MG63 (cell line): ENCODE data around the gene SRCIN1. TPM values are rescaled to one million over a fixed set of nuclear protein-coding genes. Genes with fewer than 3 reads are reported as not detected.

ENCODE experiments used
- DNase-seq: peaks from one replicate; pipeline ENCODE4 v3.0.0-alpha.2; 2020
- H3K27me3 ChIP-seq: fragments of 250-450 bp; sonication (Bioruptor Pico); 2 replicates; pipeline ENCODE4 v1.5.1; 2020; ENCODE audit warnings: mild to moderate bottlenecking, moderate library complexity
- H3K36me3 ChIP-seq: fragments of 250-450 bp; sonication (Bioruptor Pico); 2 replicates; pipeline ENCODE4 v1.5.1; 2020; ENCODE audit warnings: mild to moderate bottlenecking, moderate library complexity
- H3K4me3 ChIP-seq: fragments of 250-450 bp; sonication (Bioruptor Pico); 2 replicates; pipeline ENCODE4 v1.5.1; 2020; ENCODE audit warnings: mild to moderate bottlenecking, moderate library complexity
- H3K9me3 ChIP-seq: fragments of 250-450 bp; sonication (Bioruptor Pico); 2 replicates; pipeline ENCODE4 v1.5.1; 2020; ENCODE audit warnings: mild to moderate bottlenecking, moderate library complexity
- total RNA-seq: library from RNA; depleted of rRNA; stranded (reverse); fragments of >200 nt; shearing (Covaris generic); gene quantifications from 2 replicates; pipeline ENCODE4 v1.2.3, GENCODE V29; 2014; ENCODE audit warnings: low replicate concordance

SRCIN1 gene
- total RNA-seq, 1 experiment from 2014 or later = 0.07 TPM

DNA sequence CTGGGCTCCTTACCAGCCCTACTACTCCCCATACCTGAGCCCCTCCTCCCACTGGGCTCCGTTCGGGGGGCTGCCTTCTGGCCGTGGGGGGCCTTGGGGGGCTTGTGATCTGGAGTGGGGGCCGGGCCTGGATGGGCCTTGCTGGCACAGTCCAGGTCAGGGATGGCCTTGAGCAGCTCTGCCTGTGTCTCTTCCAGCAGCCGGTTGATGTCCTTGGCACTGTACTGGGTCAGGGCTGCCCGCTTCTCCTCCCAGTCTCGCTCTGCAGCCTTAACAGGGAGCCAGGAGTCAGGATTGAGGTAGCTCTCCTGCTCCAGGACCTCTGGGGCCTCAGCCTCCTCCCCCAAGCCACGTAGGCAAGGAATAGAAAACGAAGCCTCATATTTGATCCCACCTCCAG lies 54.6 kb downstream of the SRCIN1 start:
- Histone ChIP-seq H3K27me3 (no peaks in the 10 kb centered on the region), H3K36me3 (no peaks in the 10 kb centered on the region), H3K4me3 (no peak overlapping the region), H3K9me3 (no peaks in the 10 kb centered on the region)
- no peak for DNase-seq

DNA sequence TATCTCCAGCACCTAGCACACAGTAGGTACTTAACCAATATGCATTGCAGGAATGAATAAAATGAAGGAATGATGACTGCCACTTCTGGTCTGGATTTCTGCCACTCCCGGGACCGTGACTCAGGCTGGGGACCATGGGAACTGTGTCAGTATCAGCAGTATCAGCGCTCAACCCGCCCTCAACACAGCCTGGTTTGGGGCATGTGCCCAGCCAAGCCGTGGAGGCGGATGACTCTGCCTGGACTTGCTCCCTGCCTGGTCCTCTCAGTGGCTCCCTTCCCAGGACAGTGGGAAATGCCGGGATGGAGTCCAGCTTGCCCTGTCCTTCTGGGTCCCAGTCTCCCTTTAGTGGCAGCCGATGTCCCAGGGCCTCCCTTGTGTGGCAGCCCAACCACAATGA lies 55.1 kb downstream of the SRCIN1 start:
- no peak overlapping the region for H3K4me3 ChIP-seq
- no peaks in the 10 kb centered on the region for H3K27me3 ChIP-seq
- no peaks in the 10 kb centered on the region for H3K36me3 ChIP-seq
- no peaks in the 10 kb centered on the region for H3K9me3 ChIP-seq
- DNase-seq = peak; percentile 93

DNA sequence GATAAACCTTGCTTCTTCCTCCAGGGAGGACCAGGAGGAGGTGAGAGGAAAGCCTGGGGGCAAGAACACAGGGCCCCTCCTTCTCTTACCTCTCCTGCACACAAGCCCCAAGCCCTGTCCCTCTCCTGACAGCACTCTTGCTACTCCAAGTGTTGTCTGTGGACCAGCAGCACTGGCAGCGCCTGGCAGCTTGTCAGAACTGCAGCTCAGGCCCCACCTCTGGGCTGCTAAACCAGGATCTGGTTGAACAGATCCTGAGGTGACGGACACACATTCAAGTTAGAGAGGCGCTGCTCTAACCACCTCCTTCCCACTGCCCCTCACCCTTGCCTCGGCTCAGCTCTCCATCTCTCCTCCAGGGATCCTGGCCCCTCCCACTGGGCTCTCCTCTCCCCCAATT lies 56.5 kb downstream of the SRCIN1 start:
- Histone ChIP-seq H3K36me3 (no peaks in the 10 kb centered on the region), H3K27me3 (no peaks in the 10 kb centered on the region), H3K9me3 (no peaks in the 10 kb centered on the region), H3K4me3 (no peak overlapping the region)
- DNase-seq = no peak

DNA sequence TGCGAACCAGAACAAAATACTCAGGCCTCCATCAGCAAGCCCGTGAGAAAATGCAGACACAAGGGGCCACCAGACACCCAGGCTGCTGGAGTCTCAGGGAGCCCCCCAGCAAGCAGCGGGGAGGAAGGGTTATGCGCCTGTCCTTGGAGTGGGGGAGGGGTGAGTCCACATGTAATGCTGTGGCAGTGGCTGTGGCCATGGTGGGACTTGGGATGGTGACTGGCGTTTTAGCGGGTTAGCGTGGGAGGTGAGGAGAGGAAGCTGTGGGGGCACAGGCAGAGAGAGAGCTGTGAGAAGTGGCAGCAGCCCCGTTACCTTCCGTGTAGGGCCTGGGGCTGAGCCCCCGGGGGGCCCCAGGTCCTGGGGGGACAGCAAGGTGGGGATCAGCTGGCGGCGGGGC lies 58.3 kb downstream of the SRCIN1 start:
- no peaks in the 10 kb centered on the region for H3K9me3 ChIP-seq
- no peaks in the 10 kb centered on the region for H3K36me3 ChIP-seq
- H3K4me3 ChIP-seq = no peak overlapping the region
- no peak for DNase-seq
- no peaks in the 10 kb centered on the region for H3K27me3 ChIP-seq

DNA sequence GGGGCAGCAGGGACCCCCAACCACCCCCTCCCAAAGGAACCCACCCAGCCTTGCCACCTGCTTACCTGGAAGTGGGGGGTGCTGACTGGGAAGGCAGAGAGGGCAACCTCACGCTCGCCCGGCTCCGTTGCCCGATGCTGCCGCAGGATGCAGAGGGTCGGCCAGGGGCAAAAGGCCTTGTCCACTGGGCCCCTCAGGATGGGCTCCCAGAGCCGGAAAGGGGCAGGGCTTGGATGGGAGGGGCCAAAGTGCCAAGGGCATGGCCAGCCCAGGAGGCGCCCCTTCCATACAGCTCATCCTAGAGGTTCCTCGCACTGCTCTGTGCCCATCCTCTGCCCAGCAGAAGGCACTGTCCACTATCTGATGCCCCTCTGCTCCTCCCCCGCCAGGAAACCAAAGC lies 59.4 kb downstream of the SRCIN1 start:
- Histone ChIP-seq H3K9me3 (no peaks in the 10 kb centered on the region), H3K4me3 (no peak overlapping the region), H3K36me3 (no peaks in the 10 kb centered on the region), H3K27me3 (no peaks in the 10 kb centered on the region)
- no peak for DNase-seq

DNA sequence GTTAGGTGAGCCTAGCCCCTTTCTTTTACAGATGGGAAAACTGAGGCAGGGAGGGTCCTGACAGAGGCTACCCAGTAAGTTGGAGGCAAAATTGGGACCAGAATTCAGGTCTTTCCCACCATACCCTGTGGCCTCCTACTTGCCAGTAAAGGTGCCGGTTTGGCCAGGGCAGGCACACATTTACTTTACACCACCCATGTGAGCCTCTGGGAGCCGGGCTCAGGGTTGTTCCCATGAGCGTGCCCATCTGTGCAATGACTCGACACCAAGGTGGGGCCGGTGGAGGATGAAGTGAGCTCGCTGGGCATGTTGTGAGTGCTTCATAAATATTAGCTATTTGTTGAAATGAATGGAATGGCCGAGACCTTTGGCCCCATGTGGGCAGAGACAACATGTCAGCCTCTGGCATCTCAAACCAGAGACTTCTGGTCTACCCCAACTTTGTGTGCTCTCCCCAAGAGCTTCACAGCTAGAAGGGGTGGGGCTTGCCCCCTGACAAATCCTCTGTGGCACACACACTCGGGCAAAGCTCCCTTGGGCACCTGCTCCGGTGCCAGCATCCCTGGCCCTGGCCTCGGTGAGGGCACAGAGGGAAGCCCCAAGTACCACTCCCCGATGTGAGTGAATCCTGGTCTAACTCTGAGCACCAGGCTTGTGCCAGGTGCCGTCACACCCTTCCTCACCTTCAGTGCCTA lies 60.1 kb downstream of the SRCIN1 start:
- DNase-seq = no peak
- no peak overlapping the region for H3K4me3 ChIP-seq
- H3K27me3 ChIP-seq = no peaks in the 10 kb centered on the region
- no peaks in the 10 kb centered on the region for H3K36me3 ChIP-seq
- H3K9me3 ChIP-seq = no peaks in the 10 kb centered on the region

DNA sequence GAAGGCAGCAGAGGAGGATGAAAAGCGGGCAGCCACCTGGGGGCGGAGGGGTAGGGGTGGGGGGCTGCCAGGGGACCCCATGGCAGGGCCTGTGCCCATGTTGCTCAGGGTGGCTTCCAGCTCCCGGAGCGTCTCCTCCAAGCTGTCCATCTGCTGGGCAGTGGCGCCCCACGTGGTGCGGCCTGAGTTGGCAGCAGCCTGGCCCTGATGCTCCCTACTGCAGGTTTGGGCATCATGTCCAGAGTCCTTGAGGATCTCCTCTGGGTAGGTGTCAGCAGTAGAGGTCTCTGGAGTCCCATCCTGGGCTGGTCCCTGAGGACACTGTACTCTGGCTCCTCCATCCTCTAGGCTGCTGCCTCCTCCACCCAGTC lies 60.9 kb downstream of the SRCIN1 start:
- H3K36me3 ChIP-seq = no peaks in the 10 kb centered on the region
- no peaks in the 10 kb centered on the region for H3K9me3 ChIP-seq
- H3K4me3 ChIP-seq = no peak overlapping the region
- no peaks in the 10 kb centered on the region for H3K27me3 ChIP-seq
- DNase-seq = no peak

DNA sequence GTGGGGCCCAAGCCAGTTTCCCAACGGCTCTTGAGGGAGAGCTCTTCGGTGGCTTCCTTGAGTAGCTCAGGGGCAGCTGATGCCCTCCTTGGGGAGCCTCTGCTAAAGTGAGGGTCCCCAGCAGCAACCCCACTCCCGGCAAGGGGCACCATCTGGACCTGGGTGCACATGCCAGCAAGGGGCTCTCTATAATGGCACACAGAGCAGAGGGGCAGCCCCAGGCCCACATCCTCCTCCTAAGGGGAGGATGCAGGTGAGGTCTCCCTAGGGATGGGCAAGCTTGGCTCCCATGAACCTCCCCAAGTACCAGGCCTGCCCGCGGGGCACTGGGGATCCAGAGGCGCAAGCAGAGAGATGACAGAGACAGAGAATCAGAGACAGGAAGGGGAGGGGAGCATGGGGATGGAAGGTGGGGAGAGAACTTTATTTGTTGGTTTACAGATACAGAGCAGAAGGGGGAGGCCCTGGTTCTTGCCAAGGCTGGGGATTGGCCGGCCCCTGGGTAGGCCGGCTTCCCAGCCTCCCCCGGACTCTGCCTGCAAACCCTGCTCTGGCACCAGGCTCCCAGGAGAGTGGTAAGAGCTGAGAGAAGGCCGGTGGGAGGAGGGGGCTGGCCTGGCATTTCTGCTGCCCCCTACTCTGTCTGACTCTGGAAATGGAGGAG lies 61.4 kb downstream of the SRCIN1 start:
- no peak for DNase-seq
- Histone ChIP-seq H3K9me3 (no peaks in the 10 kb centered on the region), H3K36me3 (no peaks in the 10 kb centered on the region), H3K27me3 (no peaks in the 10 kb centered on the region), H3K4me3 (no peak overlapping the region)

DNA sequence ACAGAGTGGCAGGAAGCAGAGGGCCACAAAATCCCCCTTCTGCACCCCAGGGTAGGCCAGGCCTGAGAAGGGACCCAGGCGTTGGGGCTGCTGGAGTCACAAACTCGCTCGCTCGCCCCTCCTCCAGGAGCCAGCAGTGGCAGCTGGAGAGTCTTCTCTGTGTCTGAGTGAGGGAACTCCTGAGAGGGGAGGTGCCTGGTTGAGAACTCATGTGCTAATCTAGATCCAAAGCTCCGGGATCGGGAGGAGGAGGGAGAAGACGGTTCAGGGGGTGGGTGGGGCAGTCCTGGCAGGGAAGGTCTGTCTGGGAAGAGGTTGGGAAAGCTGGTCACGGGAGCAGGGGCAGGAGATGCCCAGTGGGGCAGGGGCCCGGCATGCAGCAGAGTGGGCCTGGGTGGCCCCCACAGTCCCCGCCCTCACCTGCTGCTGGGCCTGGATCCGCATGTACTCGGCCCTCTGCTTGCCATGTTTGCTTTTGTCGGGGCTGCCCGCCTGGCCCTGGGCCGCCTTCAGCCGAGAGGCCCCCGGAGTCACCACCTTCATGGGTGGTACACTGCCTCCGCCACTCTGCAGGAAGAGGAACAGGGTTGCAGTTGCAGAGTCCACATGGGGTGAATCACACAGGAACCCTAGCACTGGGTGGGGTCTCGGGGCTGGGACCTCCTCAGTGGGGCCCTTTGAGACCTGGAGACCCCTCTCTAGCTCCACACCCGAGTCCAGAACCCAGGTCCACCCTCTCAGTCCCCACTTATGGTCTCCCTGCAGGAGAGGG lies 62.2 kb downstream of the SRCIN1 start:
- Histone ChIP-seq H3K9me3 (no peaks in the 10 kb centered on the region), H3K4me3 (no peak overlapping the region), H3K36me3 (no peaks in the 10 kb centered on the region), H3K27me3 (no peaks in the 10 kb centered on the region)
- no peak for DNase-seq

DNA sequence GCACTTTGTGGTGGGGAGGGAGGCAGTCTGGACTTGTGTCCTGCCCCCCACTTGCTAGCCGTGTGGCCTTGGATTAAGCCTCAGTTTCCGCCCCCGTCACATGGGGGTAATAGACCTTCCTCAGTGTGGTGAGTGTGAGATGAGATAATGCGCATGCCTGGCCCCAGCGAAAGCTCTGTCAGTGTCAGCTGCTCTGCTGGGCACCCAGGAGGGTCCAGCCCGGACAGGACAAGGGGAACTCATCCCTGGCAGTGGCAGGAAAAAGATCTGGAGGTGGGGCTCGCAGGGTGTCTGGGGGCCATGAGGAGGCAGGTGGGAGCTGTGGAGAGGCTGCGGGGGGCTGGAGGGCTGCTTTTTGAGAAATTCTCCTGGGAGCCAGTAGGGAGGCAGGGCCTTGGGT lies 63.5 kb downstream of the SRCIN1 start:
- H3K4me3 ChIP-seq = no peak overlapping the region
- no peaks in the 10 kb centered on the region for H3K9me3 ChIP-seq
- DNase-seq = no peak
- no peaks in the 10 kb centered on the region for H3K27me3 ChIP-seq
- no peaks in the 10 kb centered on the region for H3K36me3 ChIP-seq

DNA sequence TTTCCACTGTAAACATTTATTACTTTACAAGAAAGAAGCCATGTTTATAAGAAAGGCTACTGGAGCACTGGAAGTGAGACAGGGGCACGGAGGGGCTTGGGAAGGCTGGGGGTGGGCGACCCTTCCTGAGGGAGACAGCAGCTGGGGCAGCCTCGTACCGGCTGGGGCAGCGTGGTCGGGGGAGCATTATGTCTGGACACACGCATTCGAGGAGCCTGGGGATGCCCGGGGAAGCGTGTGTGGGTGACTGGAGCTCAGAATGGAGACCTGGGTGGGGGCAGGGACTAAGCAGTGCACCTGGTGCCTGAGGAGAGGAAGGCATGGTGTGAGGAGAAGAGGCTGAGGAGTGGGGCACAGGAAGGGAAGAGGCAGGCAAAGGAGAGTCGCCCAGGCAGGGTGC lies 64.5 kb downstream of the SRCIN1 start:
- no peak for DNase-seq
- Histone ChIP-seq H3K27me3 (no peaks in the 10 kb centered on the region), H3K4me3 (no peak overlapping the region), H3K9me3 (no peaks in the 10 kb centered on the region), H3K36me3 (no peaks in the 10 kb centered on the region)

DNA sequence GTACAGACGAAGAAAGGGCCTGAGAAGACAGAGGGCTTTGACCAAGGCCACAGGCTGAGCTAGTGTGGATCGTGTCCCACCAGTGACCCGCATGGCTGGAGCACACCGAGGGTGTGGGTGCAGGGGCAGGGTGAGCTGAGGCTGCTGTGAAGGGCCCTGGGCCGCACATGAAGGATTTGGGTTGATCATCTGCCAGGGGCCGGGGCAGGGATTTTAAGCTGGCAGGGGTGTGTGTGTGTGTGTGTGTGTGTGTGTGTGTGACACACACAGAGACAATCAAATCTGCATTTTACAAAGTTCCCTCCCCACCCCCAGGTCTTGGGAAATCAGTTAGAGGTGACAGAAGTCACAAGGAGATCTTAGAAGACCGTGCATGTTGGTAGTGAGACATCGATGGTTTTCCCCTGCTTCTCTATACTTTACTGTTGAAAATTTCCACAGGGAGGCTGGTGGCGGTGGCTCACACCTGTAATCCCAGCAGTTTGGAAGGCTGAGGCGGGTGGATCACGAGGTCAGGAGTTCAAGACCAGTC lies 65.2 kb downstream of the SRCIN1 start:
- Histone ChIP-seq H3K9me3 (no peaks in the 10 kb centered on the region), H3K36me3 (no peaks in the 10 kb centered on the region), H3K4me3 (no peak overlapping the region), H3K27me3 (no peaks in the 10 kb centered on the region)
- DNase-seq = no peak

DNA sequence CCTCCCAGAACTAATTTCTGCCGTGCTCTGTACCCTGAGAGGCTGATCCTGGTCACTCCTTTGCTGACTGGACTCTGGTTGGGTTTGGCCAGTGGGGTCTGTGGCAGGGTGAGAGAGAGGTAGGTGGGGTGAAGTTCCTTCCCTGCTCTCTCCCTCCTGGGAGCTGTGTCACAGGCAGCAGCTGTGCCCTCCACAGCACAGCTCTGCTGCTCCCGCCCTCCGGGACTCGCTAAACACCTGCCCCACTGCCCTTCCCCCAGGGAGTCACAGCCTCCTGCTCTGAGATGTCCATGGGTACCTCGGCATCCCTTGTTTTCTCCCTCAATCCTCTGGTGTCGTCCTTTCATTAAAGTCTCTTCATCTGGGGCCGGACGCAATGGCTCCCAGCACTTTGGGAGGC lies 66.4 kb downstream of the SRCIN1 start:
- Histone ChIP-seq H3K4me3 (no peak overlapping the region), H3K9me3 (no peaks in the 10 kb centered on the region), H3K36me3 (no peaks in the 10 kb centered on the region), H3K27me3 (no peaks in the 10 kb centered on the region)
- no peak for DNase-seq

DNA sequence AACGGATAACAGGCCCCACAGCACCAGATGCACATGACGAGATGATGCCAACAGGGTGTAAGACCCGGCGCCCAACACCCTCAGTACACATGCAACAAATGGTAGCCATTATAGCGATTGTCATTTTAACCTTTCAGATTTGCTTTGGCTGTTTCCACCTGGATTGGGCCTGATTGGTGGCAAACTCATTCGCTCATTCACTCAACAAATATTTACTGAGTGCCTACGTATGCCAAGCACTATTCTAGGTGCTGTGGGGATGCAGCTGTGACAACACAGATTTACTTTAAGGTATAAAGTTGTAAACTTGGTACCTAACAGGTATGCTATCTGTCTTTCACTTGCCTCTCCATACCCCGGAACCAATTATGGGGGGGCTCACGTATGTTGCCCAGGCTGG lies 66.8 kb downstream of the SRCIN1 start:
- Histone ChIP-seq H3K27me3 (no peaks in the 10 kb centered on the region), H3K9me3 (no peaks in the 10 kb centered on the region), H3K4me3 (no peak overlapping the region), H3K36me3 (no peaks in the 10 kb centered on the region)
- no peak for DNase-seq

DNA sequence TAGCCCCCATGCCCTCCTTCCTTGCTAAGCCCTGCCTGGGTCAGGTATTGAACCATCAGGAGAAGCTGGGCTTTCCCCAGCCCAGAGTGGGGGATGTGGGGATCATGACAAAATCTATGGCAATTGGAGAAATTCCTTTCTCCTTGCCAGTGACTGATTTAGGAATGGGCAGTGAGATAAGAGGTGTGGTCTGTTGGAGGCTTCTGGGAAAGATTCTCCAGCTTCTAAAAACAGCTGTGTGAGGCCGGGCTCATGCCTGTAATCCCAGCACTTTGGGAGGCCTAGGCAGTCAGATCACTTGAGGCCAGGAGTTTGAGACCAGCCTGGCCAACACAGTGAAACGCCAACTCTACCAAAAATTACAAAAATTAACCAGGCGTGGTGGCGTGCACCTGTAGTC lies 69.1 kb downstream of the SRCIN1 start:
- H3K4me3 ChIP-seq = no peak overlapping the region
- DNase-seq = no peak
- no peaks in the 10 kb centered on the region for H3K27me3 ChIP-seq
- no peaks in the 10 kb centered on the region for H3K36me3 ChIP-seq
- no peaks in the 10 kb centered on the region for H3K9me3 ChIP-seq

DNA sequence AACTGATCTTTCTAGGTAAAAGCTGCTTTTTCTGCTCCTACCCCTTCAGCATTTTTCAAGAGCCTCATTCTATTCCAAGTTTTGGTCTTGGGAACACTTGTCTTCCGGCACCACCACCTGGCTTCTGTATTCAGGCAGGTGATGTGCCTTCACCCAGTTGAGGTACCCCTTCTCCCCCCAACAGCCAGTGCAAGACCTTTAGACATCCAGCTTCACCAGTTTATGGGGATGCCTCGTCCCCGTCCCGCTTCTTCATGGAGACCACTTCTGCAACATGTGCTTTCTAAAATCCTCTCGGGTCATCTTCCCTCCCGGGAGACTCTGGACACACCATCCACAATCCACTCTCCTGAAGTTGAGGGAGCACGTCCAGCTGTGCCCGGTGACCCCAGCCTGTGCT lies 69.9 kb downstream of the SRCIN1 start:
- Histone ChIP-seq H3K9me3 (no peaks in the 10 kb centered on the region), H3K36me3 (no peaks in the 10 kb centered on the region), H3K27me3 (no peaks in the 10 kb centered on the region), H3K4me3 (no peak overlapping the region)
- no peak for DNase-seq

DNA sequence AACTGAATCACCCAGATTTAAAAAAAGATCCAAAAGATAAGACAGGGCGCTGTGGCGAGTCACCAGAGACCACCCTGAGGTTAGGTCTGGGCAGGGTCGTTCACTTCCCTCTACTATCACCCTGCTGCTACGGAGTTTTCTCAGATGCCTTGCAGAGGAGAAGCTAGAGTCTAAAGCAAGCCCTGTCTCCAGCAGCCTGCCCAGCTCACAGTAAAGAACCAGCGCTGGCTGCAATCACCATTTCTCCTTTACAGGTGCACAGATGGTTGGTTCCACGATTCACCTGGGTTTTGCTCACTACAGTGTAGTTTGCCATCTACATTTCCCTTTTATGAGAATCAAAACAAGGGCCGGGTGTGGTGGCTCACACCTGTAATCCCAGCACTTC lies 71.3 kb downstream of the SRCIN1 start:
- no peak overlapping the region for H3K4me3 ChIP-seq
- H3K27me3 ChIP-seq = peaks cover 2% of the 10 kb centered on the region; the same call in 1 of the 2 replicates
- no peaks in the 10 kb centered on the region for H3K36me3 ChIP-seq
- H3K9me3 ChIP-seq = no peaks in the 10 kb centered on the region
- no peak for DNase-seq
